IMR-90 (cell line): Measurements from ENCODE around the gene ADAMTS16.

Experiments
- BHLHE40 ChIP-seq: fragments of 150-350 bp; IDR thresholded peaks from 2 replicates; pipeline ENCODE4 v1.6.1; 2016; ENCODE audit warnings: mild to moderate bottlenecking, low read depth, low read length
- CEBPB ChIP-seq: IDR thresholded peaks from 2 replicates; pipeline ENCODE4 v1.6.1; 2012; ENCODE audit warnings: low read depth, low read length, improper control_type of control experiment
- CHD1 ChIP-seq: IDR thresholded peaks from 2 replicates; pipeline ENCODE4 v1.6.1; 2012; ENCODE audit warnings: low read depth, low read length, improper control_type of control experiment
- MAFK ChIP-seq: IDR thresholded peaks from 2 replicates; pipeline ENCODE4 v1.6.1; 2012; ENCODE audit warnings: low read depth, low read length, improper control_type of control experiment
- MAZ ChIP-seq: IDR thresholded peaks from 2 replicates; pipeline ENCODE4 v1.6.1; 2012; ENCODE audit warnings: low read depth, mild to moderate bottlenecking, low read length, improper control_type of control experiment, moderate library complexity, borderline replicate concordance
- MXI1 ChIP-seq: IDR thresholded peaks from 2 replicates; pipeline ENCODE4 v1.6.1; 2012; ENCODE audit warnings: low read depth, mild to moderate bottlenecking, low read length, moderate library complexity, borderline replicate concordance
- POLR2A ChIP-seq: IDR thresholded peaks from 2 replicates; pipeline ENCODE4 v1.6.1; 2012; ENCODE audit warnings: mild to moderate bottlenecking, low read depth, low read length
- RAD21 ChIP-seq: IDR thresholded peaks from 2 replicates; pipeline ENCODE4 v1.6.1; 2012; ENCODE audit warnings: low read length, improper control_type of control experiment
- RCOR1 ChIP-seq: IDR thresholded peaks from 2 replicates; pipeline ENCODE4 v1.6.1; 2012; ENCODE audit warnings: mild to moderate bottlenecking, low read length, improper control_type of control experiment; ENCODE audit not compliant: insufficient replicate concordance
- RFX5 ChIP-seq: IDR thresholded peaks from 2 replicates; pipeline ENCODE4 v1.8.0; 2012; ENCODE audit warnings: low read depth, mild to moderate bottlenecking, low read length, moderate library complexity
- SMC3 ChIP-seq: fragments of 150-350 bp; IDR thresholded peaks from 2 replicates; pipeline ENCODE4 v1.6.1; 2016; ENCODE audit warnings: low read depth, mild to moderate bottlenecking, antibody characterized with exemption, low read length, moderate library complexity
- TF ChIP-seq, protein P1 (sequence below): conservative IDR thresholded peaks from 2 replicates; pipeline ENCODE4 v1.5.1; 2012; ENCODE audit warnings: mild to moderate bottlenecking, low read depth, low read length, improper control_type of control experiment
- TF ChIP-seq, protein P2 (sequence below): fragments of 150-350 bp; IDR thresholded peaks from 2 replicates; pipeline ENCODE4 v1.6.1; 2017; ENCODE audit warnings: mild to moderate bottlenecking, antibody characterized with exemption, low read length, low read depth
- TF ChIP-seq, protein P3 (sequence below): fragments of 150-350 bp; IDR thresholded peaks from 2 replicates; pipeline ENCODE4 v1.6.1; 2016; ENCODE audit warnings: low read depth, mild to moderate bottlenecking, low read length, moderate library complexity, borderline replicate concordance

DNA sequence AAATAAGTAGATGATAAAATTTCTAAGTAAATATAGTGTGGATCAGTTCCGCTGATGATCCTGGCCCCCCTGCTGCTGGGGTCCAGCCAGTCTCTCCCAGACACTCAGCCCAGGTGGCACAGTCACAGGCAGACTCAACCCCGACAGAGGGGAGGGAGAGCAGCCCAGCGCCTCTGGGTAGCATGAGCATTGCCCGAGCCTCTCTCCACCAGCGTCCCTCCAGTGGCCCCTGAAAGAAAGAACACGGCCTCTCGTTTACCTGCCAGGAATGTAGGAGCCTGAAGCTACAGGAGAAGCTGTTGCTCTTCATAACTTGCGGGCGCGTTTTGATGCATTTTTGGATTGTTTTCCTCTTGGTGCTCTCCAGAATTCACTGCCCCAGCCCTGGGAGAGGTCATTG lies 213.6 kb downstream of the ADAMTS16 start:
- TF ChIP-seq, protein P1, sequence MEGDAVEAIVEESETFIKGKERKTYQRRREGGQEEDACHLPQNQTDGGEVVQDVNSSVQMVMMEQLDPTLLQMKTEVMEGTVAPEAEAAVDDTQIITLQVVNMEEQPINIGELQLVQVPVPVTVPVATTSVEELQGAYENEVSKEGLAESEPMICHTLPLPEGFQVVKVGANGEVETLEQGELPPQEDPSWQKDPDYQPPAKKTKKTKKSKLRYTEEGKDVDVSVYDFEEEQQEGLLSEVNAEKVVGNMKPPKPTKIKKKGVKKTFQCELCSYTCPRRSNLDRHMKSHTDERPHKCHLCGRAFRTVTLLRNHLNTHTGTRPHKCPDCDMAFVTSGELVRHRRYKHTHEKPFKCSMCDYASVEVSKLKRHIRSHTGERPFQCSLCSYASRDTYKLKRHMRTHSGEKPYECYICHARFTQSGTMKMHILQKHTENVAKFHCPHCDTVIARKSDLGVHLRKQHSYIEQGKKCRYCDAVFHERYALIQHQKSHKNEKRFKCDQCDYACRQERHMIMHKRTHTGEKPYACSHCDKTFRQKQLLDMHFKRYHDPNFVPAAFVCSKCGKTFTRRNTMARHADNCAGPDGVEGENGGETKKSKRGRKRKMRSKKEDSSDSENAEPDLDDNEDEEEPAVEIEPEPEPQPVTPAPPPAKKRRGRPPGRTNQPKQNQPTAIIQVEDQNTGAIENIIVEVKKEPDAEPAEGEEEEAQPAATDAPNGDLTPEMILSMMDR, result no peak
- TF ChIP-seq RCOR1 (no peak), BHLHE40 (no peak), MAFK (no peak), CHD1 (no peak), MAZ (no peak), POLR2A (no peak), MXI1 (no peak), RAD21 (no peak), RFX5 (no peak), SMC3 (no peak), CEBPB (no peak)
- TF ChIP-seq, protein P2, sequence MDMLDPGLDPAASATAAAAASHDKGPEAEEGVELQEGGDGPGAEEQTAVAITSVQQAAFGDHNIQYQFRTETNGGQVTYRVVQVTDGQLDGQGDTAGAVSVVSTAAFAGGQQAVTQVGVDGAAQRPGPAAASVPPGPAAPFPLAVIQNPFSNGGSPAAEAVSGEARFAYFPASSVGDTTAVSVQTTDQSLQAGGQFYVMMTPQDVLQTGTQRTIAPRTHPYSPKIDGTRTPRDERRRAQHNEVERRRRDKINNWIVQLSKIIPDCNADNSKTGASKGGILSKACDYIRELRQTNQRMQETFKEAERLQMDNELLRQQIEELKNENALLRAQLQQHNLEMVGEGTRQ, result no peak
- TF ChIP-seq, protein P3, sequence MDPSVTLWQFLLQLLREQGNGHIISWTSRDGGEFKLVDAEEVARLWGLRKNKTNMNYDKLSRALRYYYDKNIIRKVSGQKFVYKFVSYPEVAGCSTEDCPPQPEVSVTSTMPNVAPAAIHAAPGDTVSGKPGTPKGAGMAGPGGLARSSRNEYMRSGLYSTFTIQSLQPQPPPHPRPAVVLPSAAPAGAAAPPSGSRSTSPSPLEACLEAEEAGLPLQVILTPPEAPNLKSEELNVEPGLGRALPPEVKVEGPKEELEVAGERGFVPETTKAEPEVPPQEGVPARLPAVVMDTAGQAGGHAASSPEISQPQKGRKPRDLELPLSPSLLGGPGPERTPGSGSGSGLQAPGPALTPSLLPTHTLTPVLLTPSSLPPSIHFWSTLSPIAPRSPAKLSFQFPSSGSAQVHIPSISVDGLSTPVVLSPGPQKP, result no peak
